Measurements from ENCODE around the gene HNRNPUL1. TPM values are rescaled to one million over a fixed set of nuclear protein-coding genes. Genes with fewer than 3 reads are reported as not detected.

The HNRNPUL1 gene
- total RNA-seq, 1 experiment from 2014 or later: 315 TPM

- H3K79me2 ChIP-seq (ENCODE audit: insufficient read depth, low read length): no peaks in the 10 kb centered on the region; the same call in 1 of the 2 replicates
- no peak overlapping the region for H2BK15ac ChIP-seq (ENCODE audit: low read depth, low read length)
- H2BK20ac ChIP-seq (ENCODE audit: low read depth, low read length, poor library complexity, severe bottlenecking): no peak overlapping the region
- no peak overlapping the region for H2AK5ac ChIP-seq (ENCODE audit: insufficient read length, low read length)
- H3K4me1 ChIP-seq (ENCODE audit: insufficient read depth, low read length): no peaks in the 10 kb centered on the region
- H4K8ac ChIP-seq (replicated peaks; ENCODE audit: insufficient read length, low read depth, low read length): no peak overlapping the region
- no peak overlapping the region for H4K5ac ChIP-seq (ENCODE audit: insufficient read length, low read depth, low read length)
- H3T11ph ChIP-seq (ENCODE audit: low read length): no peak overlapping the region
- no peaks in the 10 kb centered on the region for H3K4me1 Mint-ChIP-seq
- H3K9me3 Mint-ChIP-seq: no peaks in the 10 kb centered on the region
- no peaks in the 10 kb centered on the region for H4K20me1 ChIP-seq (ENCODE audit: control insufficient read depth, insufficient read depth, insufficient read length)
- no peak overlapping the region; a peak in 1 of 5 replicates for H3K4me3 Mint-ChIP-seq
- peak overlapping the region in 1 of 3 experiments; percentile 57; a peak in 1 of 7 replicates for H3K27ac Mint-ChIP-seq
- H3K18ac ChIP-seq (ENCODE audit: insufficient read length, low read depth, low read length): no peak overlapping the region
- no peak overlapping the region for H3K4me2 ChIP-seq (ENCODE audit: insufficient read depth, insufficient read length, low read length)
- H2AFZ ChIP-seq (ENCODE audit: low read length): no peak overlapping the region
- no peak for TF ChIP-seq CTCF (conservative IDR thresholded peaks at IDR 0.05)
- no peak overlapping the region for H3K27ac ChIP-seq (ENCODE audit: insufficient read length, low read depth, low read length)
- no peak overlapping the region for H2BK5ac ChIP-seq (ENCODE audit: insufficient read length, low read length)
- H3K27me3 Mint-ChIP-seq (ENCODE audit: low read depth): no peaks in the 10 kb centered on the region
- H3K36me3 Mint-ChIP-seq (ENCODE audit: insufficient read depth in 1 of 3, low read depth in 3 of 3): peaks cover 0 to 15% (median 0%) of the 10 kb centered on the region in 3 experiments; a peak in 5 of 7 replicates
- no peak overlapping the region for H4K91ac ChIP-seq (ENCODE audit: insufficient read length, low read depth, low read length)
- H3K9ac ChIP-seq (ENCODE audit: extremely low read depth, insufficient read length, low read length): no peak overlapping the region
- H3K14ac ChIP-seq (ENCODE audit: insufficient read depth, low read length): no peak overlapping the region
- no peak overlapping the region for H2BK120ac ChIP-seq (ENCODE audit: low read depth, low read length, poor library complexity, severe bottlenecking)
- H3K79me1 ChIP-seq (ENCODE audit: insufficient read depth, low read depth, low read length, poor library complexity, severe bottlenecking): no peaks in the 10 kb centered on the region
- H3K23me2 ChIP-seq (ENCODE audit: insufficient read length, low read depth, low read length, poor library complexity, severe bottlenecking): no peaks in the 10 kb centered on the region
- H3K23ac ChIP-seq (ENCODE audit: insufficient read length, low read depth, low read length): no peak overlapping the region
- H2BK12ac ChIP-seq (ENCODE audit: insufficient read length, low read depth, low read length): no peak overlapping the region
- 0 out of 2 replicates have a peak, but pooled peaks cover 3% of the 10 kb centered on the region for H3K27me3 ChIP-seq (ENCODE audit: insufficient read depth, low read length)
- DNase-seq: no peak
- no peak overlapping the region for H3K56ac ChIP-seq (ENCODE audit: insufficient read length, low read depth, low read length)
- no peaks in the 10 kb centered on the region for H3K9me3 ChIP-seq (ENCODE audit: control insufficient read depth, low read depth, low read length)
- no CpG with 5 or more reads among the region's 9 CpGs for WGBS (ENCODE audit: extremely low coverage, insufficient read length, low lambda C conversion rate)
- no peak overlapping the region for H3K4ac ChIP-seq (ENCODE audit: low read depth, low read length)
Observed at GRCh38 chr19:41239363-41239762, 24.8 kb upstream of the HNRNPUL1 start.

All from H9 (cell line).